GM10847 (cell line): ENCODE results near the gene OPRD1.

Experiments used
- POLR2A ChIP-seq: IDR thresholded peaks from 2 replicates; pipeline ENCODE4 v1.6.1; 2011; ENCODE audit not compliant: insufficient read length; ENCODE audit errors: extremely low read depth

The OPRD1 gene

GRCh38 chr1:28905921-28906666 lies 94.1 kb downstream of the OPRD1 start:
- no peak for TF ChIP-seq POLR2A

GRCh38 chr1:28909198-28909597 lies 97.2 kb downstream of the OPRD1 start:
- TF ChIP-seq POLR2A = no peak

- no peak for TF ChIP-seq POLR2A
Observed at GRCh38 chr1:28910379-28911115, 98.6 kb downstream of the OPRD1 start.

GRCh38 chr1:28913786-28914227 lies 101.8 kb downstream of the OPRD1 start:
- TF ChIP-seq POLR2A = no peak

GRCh38 chr1:28914228-28915030 lies 102.5 kb downstream of the OPRD1 start, which contains the start of gene EPB41:
EPB41 (plus strand) TSS chr1:28914569; CDS start chr1:28987438, 72,869 bp downstream.
- TF ChIP-seq POLR2A = no peak

- TF ChIP-seq POLR2A = no peak
Observed at GRCh38 chr1:28915031-28915895, 103.3 kb downstream of the OPRD1 start.

GRCh38 chr1:28917757-28918118 lies 105.8 kb downstream of the OPRD1 start:
- no peak for TF ChIP-seq POLR2A
